AG09319 (cell line): ENCODE results near the gene LRRC74B.

Source experiments
- DNase-seq: peaks from one replicate; pipeline ENCODE4 v3.0.0-alpha.2; 2010; ENCODE audit warnings: low read depth; ENCODE audit errors: extremely low read depth
- TF ChIP-seq, protein P1 (sequence below): IDR thresholded peaks from 2 replicates; pipeline ENCODE4 v1.5.1; 2011; ENCODE audit warnings: low read depth, mild to moderate bottlenecking, inconsistent platforms, low read length, moderate library complexity

The LRRC74B gene

DNA sequence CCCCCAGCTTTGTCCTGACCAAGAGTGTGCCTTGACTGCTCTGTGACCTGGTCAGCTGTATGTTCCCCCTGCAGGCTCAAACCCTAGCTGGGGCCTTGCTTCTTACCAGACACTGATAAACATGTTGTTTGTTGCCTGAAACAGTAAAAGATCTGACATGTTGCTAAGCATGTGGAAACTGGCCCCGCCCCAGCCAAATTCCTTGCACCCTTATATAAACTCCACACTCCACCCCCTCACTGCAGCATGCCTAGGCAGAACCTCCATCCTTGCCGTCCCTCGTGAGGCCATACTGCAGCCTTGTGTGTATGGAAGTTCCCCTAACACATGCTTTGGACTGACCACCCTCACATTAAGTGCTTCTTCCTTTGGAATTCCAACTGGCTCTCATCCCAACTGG lies 27.3 kb downstream of the LRRC74B start:
- no peak for DNase-seq
- TF ChIP-seq, protein P1, sequence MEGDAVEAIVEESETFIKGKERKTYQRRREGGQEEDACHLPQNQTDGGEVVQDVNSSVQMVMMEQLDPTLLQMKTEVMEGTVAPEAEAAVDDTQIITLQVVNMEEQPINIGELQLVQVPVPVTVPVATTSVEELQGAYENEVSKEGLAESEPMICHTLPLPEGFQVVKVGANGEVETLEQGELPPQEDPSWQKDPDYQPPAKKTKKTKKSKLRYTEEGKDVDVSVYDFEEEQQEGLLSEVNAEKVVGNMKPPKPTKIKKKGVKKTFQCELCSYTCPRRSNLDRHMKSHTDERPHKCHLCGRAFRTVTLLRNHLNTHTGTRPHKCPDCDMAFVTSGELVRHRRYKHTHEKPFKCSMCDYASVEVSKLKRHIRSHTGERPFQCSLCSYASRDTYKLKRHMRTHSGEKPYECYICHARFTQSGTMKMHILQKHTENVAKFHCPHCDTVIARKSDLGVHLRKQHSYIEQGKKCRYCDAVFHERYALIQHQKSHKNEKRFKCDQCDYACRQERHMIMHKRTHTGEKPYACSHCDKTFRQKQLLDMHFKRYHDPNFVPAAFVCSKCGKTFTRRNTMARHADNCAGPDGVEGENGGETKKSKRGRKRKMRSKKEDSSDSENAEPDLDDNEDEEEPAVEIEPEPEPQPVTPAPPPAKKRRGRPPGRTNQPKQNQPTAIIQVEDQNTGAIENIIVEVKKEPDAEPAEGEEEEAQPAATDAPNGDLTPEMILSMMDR, result no peak

DNA sequence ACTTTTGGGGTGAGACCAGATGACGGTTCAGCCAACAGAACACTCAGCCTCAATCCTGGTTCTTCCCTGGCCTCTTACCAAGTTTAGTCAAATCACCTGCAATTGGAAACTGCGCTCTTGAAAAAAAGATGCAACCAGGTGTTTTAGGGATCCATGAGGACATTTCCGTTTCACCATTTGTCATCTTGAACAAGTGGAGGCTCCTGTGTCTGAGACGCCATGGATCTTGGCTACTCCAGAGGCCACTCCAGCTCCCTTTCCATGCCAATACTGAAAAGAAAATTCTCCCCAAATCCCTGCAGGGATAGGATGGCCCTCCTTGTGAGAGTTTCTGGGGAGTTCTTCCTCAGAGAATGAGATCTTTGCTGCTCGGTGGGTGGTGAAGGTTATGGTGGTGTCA lies 27.7 kb downstream of the LRRC74B start:
- DNase-seq, result no peak
- TF ChIP-seq, protein P1, result no peak

DNA sequence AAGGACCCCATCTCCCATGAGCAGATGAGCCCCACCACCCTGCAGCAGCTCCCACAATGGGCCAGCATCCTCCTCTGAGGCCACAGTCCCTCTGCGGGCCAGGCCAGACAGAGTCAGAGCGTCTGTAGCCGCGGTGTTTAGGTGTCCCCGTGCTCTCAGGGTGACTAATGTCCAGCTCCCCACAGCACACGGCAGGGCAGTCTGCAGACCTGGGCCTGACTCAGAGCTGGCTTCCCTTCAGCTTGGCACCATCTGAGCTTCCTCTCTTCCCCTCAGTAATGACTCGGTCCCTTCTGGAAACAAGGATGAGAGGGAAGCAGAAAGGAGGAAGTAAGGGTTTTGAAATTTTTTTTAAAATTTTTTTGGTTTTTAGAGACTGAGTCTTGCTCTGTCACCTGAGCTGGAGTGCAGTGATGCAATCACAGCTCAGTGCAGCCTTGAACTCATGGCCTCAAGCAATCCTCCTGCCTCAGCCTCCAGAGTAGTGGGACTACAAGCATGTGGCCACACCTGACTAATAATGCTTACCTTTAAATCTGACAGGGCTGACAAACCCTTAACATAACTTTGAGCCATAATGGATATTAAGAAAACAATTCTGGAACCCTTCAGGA lies 28.5 kb downstream of the LRRC74B start:
- peak; percentile 8 for DNase-seq
- TF ChIP-seq, protein P1, result no peak

DNA sequence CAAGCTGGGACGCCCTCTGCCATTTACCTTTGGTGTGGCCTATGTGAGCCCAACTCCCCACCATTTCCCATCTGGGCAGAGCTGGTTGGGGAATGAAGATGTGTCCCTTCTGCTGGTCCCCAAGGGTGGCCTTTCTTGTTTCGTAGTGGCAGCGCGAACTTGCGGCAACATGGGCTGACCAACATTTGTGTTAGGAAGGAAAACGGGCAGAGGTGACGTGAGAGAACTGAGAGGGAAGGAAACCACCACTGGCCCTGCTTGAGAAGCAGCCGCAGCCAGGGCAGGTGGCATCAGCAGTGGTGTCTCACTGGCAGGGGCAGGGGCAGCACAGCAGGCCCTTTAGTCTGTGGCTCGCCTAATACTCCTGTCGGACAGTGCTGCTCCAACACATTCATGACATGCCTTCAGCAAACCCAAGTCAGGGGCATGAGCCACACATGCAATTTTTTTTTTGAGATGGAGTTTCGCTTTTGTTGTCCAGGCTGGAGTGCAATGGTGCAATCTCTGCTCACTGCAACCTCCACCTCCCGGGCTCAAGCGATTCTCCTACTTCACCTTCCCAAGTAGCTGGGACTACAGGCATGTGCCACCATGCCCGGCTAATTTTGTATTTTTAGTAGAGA lies 29.9 kb downstream of the LRRC74B start:
- TF ChIP-seq, protein P1, result no peak
- no peak for DNase-seq

DNA sequence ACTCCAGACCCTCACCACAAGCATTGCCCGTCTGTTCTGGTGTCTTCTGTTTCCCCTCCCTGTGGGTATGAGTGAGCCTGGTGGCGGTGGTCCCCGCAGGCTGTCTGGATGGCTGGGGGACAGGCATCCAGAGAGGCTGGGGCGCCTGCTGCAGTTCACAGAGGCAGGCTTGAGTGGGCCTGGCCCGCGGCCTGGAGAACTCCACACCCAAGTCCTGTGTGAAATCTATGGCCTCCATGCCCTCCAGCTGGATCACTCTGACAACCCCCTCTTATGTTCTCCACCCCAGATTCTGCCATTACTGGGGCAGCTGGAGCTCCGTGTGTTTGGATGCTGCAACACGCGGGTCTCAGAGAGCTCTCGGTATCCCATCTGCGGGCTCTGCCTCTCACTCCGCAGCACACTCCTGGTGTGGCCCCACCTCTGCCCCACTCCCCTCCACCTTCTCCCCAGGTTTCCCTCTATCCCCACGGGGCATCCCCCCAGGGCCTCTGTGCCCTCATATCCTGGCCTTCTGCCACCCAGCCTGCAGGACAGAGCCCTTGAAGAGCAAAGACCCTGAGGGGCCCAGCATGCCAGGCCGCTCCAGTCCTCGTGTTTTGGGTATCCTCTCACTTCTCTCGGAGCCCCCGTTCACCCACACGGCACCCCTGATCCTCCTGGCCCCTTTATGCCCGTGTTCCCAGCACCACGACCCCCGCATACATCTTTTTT lies 31.3 kb downstream of the LRRC74B start:
- TF ChIP-seq, protein P1, result no peak
- no peak for DNase-seq

DNA sequence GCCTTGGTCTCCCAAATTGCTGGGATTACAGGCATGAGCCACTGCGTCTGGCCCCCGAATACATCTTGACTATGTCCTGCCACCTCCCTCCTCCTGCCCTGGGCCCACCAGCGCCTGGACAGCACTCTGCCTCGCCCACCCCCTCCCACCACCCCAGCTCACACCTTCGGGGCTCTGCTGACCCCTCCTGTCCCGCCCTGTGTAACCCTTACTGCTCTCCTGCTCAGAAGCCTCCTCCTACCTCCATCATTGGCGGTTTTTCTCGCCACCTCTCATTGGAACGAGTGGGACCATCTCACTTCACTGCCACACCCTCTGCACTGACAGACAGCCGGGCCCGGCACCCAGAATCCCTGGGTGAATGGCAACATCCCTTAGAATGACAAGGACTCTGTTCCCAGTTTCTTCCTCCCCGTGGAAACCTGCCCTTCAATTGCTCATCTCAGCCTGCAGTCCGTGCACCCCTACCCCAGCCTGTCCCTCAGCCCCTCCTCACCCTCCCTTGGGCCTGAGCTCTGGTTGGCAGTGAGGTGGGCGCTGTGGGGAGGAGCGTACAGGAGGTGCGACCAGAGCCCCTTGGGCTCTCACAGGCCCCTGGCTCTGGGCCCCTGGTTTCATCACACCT lies 32.2 kb downstream of the LRRC74B start:
- DNase-seq, result no peak
- TF ChIP-seq, protein P1, result no peak

DNA sequence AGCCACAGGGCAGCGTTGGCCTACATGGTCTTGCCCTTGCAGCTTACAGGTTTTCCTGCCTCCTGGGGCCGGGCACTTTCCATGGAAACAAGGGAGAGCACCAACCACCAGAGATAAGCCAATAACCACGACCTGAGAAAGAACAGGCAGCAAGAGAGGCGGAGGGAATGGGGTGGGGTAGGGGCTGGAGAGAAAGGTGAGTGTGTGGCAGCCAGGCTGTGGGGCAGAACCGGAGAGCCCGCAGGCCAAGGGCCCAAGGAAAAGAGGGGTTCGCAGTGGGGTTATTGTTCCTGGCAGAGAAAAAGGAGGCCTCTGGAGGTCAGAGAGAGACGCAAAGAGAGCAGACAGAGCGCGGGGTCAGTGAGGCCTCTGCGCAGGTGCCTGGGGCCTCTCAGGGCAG lies 33.2 kb downstream of the LRRC74B start:
- TF ChIP-seq, protein P1, result no peak
- DNase-seq, result no peak
